Activated CD4-positive, alpha-beta memory T cell treated with anti-CD3 and anti-CD28 coated beads for 36 hours (primary cell): Measurements from ENCODE around the gene GFRA1. TPM values are rescaled to one million over a fixed set of nuclear protein-coding genes. Genes with fewer than 3 reads are reported as not detected.

Experiments
- CTCF ChIA-PET: fragments of 350-600 bp; sonication (Branson Sonifier 250); formaldehyde crosslinking; loops from one replicate; lab custom pipeline; 2021; ENCODE audit warnings: antibody characterized with exemption, inconsistent platforms; lab: Charles Lee
- POLR2A ChIA-PET: fragments of 350-600 bp; sonication (Branson Sonifier 250); formaldehyde crosslinking; loops from one replicate; lab custom pipeline; 2021; ENCODE audit warnings: antibody characterized with exemption; lab: Charles Lee
- DNase-seq: peaks from one replicate; pipeline ENCODE4 v3.0.0-alpha.2; 2020
- H3K27ac Mint-ChIP-seq: one replicate; pipeline ENCODE4 v1.8.0; 2021; ENCODE audit warnings: mixed read lengths
- H3K27me3 Mint-ChIP-seq: one replicate; pipeline ENCODE4 v1.8.0; 2021; ENCODE audit warnings: mixed read lengths
- H3K36me3 Mint-ChIP-seq: one replicate; pipeline ENCODE4 v1.8.0; 2021; ENCODE audit warnings: mixed read lengths
- H3K4me1 Mint-ChIP-seq: one replicate; pipeline ENCODE4 v1.8.0; 2021; ENCODE audit warnings: low read depth, mixed read lengths
- H3K4me3 Mint-ChIP-seq: one replicate; pipeline ENCODE4 v1.8.0; 2021; ENCODE audit warnings: mild to moderate bottlenecking, mixed read lengths
- H3K9me3 Mint-ChIP-seq: one replicate; pipeline ENCODE4 v1.8.0; 2021; ENCODE audit warnings: mixed read lengths
- intact Hi-C: fragments of 100-400 bp; cut with micrococcal nuclease; formaldehyde crosslinking; loops from one replicate; pipeline ENCODE4 v1.15.1; 2023
- total RNA-seq, 2 experiments: library from RNA; stranded (reverse); gene quantifications; one replicate each; pipeline ENCODE4 v1.2.3, GENCODE V29; 2021

The GFRA1 gene
- total RNA-seq, 2 experiments from 2014 or later, result not detected

- no peak overlapping the region for H3K27ac Mint-ChIP-seq
- intact Hi-C loops, result no loop called here
- no peak overlapping the region for H3K4me3 Mint-ChIP-seq
- H3K4me1 Mint-ChIP-seq, result no peaks in the 10 kb centered on the region
- DNase-seq, result no peak
- no peaks in the 10 kb centered on the region for H3K9me3 Mint-ChIP-seq
- ChIA-PET POLR2A (no interaction called here), CTCF (no interaction called here)
- H3K36me3 Mint-ChIP-seq, result no peaks in the 10 kb centered on the region
- peaks cover 1% of the 10 kb centered on the region for H3K27me3 Mint-ChIP-seq
Observed at GRCh38 chr10:116122664-116123063, 150.3 kb downstream of the GFRA1 start.

GRCh38 chr10:116121640-116122525, 151.1 kb downstream of the GFRA1 start:
- Mint-ChIP-seq H3K36me3 (no peaks in the 10 kb centered on the region), H3K27ac (no peak overlapping the region), H3K27me3 (peaks cover 1% of the 10 kb centered on the region), H3K4me1 (no peaks in the 10 kb centered on the region), H3K9me3 (no peaks in the 10 kb centered on the region), H3K4me3 (no peak overlapping the region)
- DNase-seq, result no peak
- intact Hi-C loops, result no loop called here
- POLR2A ChIA-PET, result no interaction called here
- CTCF ChIA-PET, result interaction anchor here (1.0 kb wide), 1 partner anchor 44 kb away, joined by 3 read pairs; no protein-coding TSS in a partner anchor

GRCh38 chr10:116120688-116121455, 152.1 kb downstream of the GFRA1 start:
- DNase-seq, result peak; percentile 10
- Mint-ChIP-seq H3K27ac (no peak overlapping the region), H3K9me3 (no peaks in the 10 kb centered on the region), H3K4me1 (no peaks in the 10 kb centered on the region), H3K36me3 (no peaks in the 10 kb centered on the region), H3K27me3 (peaks cover 1% of the 10 kb centered on the region), H3K4me3 (no peak overlapping the region)
- intact Hi-C loops, result no loop called here
- CTCF ChIA-PET, result interaction anchor here (1.0 kb wide), 1 partner anchor 43 kb away, joined by 3 read pairs; no protein-coding TSS in a partner anchor
- POLR2A ChIA-PET, result no interaction called here

GRCh38 chr10:116118847-116119246, 154.2 kb downstream of the GFRA1 start:
- no peak overlapping the region for H3K27ac Mint-ChIP-seq
- POLR2A ChIA-PET, result no interaction called here
- CTCF ChIA-PET, result no interaction called here
- H3K36me3 Mint-ChIP-seq, result no peaks in the 10 kb centered on the region
- H3K9me3 Mint-ChIP-seq, result no peaks in the 10 kb centered on the region
- no peak for DNase-seq
- intact Hi-C loops, result no loop called here
- H3K4me1 Mint-ChIP-seq, result no peaks in the 10 kb centered on the region
- H3K4me3 Mint-ChIP-seq, result no peak overlapping the region
- H3K27me3 Mint-ChIP-seq, result peaks cover 1% of the 10 kb centered on the region

- H3K4me1 Mint-ChIP-seq, result no peaks in the 10 kb centered on the region
- peaks cover 1% of the 10 kb centered on the region for H3K27me3 Mint-ChIP-seq
- H3K36me3 Mint-ChIP-seq, result no peaks in the 10 kb centered on the region
- intact Hi-C loops, result no loop called here
- POLR2A ChIA-PET, result no interaction called here
- no peaks in the 10 kb centered on the region for H3K9me3 Mint-ChIP-seq
- CTCF ChIA-PET, result no interaction called here
- no peak overlapping the region for H3K4me3 Mint-ChIP-seq
- DNase-seq, result no peak
- H3K27ac Mint-ChIP-seq, result no peak overlapping the region
Observed at GRCh38 chr10:116115797-116116196, 157.2 kb downstream of the GFRA1 start.

GRCh38 chr10:116115036-116115641, 157.9 kb downstream of the GFRA1 start:
- H3K27ac Mint-ChIP-seq, result no peak overlapping the region
- peaks cover 1% of the 10 kb centered on the region for H3K27me3 Mint-ChIP-seq
- no peaks in the 10 kb centered on the region for H3K36me3 Mint-ChIP-seq
- CTCF ChIA-PET, result no interaction called here
- H3K9me3 Mint-ChIP-seq, result no peaks in the 10 kb centered on the region
- H3K4me1 Mint-ChIP-seq, result no peaks in the 10 kb centered on the region
- no peak overlapping the region for H3K4me3 Mint-ChIP-seq
- POLR2A ChIA-PET, result no interaction called here
- no peak for DNase-seq
- intact Hi-C loops, result no loop called here

GRCh38 chr10:116113721-116114501, 159.1 kb downstream of the GFRA1 start:
- H3K9me3 Mint-ChIP-seq, result no peaks in the 10 kb centered on the region
- no peak overlapping the region for H3K27ac Mint-ChIP-seq
- ChIA-PET CTCF (no interaction called here), POLR2A (no interaction called here)
- H3K4me3 Mint-ChIP-seq, result no peak overlapping the region
- DNase-seq, result no peak
- H3K27me3 Mint-ChIP-seq, result peaks cover 1% of the 10 kb centered on the region
- intact Hi-C loops, result no loop called here
- H3K4me1 Mint-ChIP-seq, result no peaks in the 10 kb centered on the region
- H3K36me3 Mint-ChIP-seq, result no peaks in the 10 kb centered on the region

- Mint-ChIP-seq H3K27me3 (no peaks in the 10 kb centered on the region), H3K27ac (no peak overlapping the region), H3K9me3 (no peaks in the 10 kb centered on the region), H3K4me3 (no peak overlapping the region), H3K4me1 (no peaks in the 10 kb centered on the region), H3K36me3 (no peaks in the 10 kb centered on the region)
- intact Hi-C loops, result no loop called here
- ChIA-PET POLR2A (no interaction called here), CTCF (no interaction called here)
- DNase-seq, result no peak
Observed at GRCh38 chr10:116112232-116113231, 160.5 kb downstream of the GFRA1 start.

GRCh38 chr10:116111483-116112095, 161.4 kb downstream of the GFRA1 start:
- Mint-ChIP-seq H3K27ac (no peak overlapping the region), H3K4me1 (no peaks in the 10 kb centered on the region), H3K36me3 (no peaks in the 10 kb centered on the region), H3K9me3 (no peaks in the 10 kb centered on the region), H3K4me3 (no peak overlapping the region), H3K27me3 (no peaks in the 10 kb centered on the region)
- POLR2A ChIA-PET, result no interaction called here
- no peak for DNase-seq
- intact Hi-C loops, result no loop called here
- CTCF ChIA-PET, result no interaction called here

GRCh38 chr10:116110736-116111135, 162.3 kb downstream of the GFRA1 start:
- intact Hi-C loops, result no loop called here
- CTCF ChIA-PET, result no interaction called here
- DNase-seq, result no peak
- Mint-ChIP-seq H3K9me3 (no peaks in the 10 kb centered on the region), H3K4me3 (no peak overlapping the region), H3K27ac (no peak overlapping the region), H3K4me1 (no peaks in the 10 kb centered on the region), H3K27me3 (no peaks in the 10 kb centered on the region), H3K36me3 (no peaks in the 10 kb centered on the region)
- POLR2A ChIA-PET, result no interaction called here

- DNase-seq, result no peak
- Mint-ChIP-seq H3K4me3 (no peak overlapping the region), H3K4me1 (no peaks in the 10 kb centered on the region), H3K36me3 (no peaks in the 10 kb centered on the region), H3K27me3 (no peaks in the 10 kb centered on the region), H3K9me3 (no peaks in the 10 kb centered on the region), H3K27ac (no peak overlapping the region)
- POLR2A ChIA-PET, result no interaction called here
- intact Hi-C loops, result no loop called here
- CTCF ChIA-PET, result no interaction called here
Observed at GRCh38 chr10:116109881-116110280, 163.1 kb downstream of the GFRA1 start.
